Erythroblast (primary cell): ENCODE results near the gene B3GALT5.
"Not testable (repeated sequence)": the region's sequence is repeated elsewhere in the genome, so short reads cannot be mapped to it uniquely, and the experiment has no call there.

Experiments
- DNase-seq, 2 experiments: peaks; one replicate each; lab custom pipeline; 2025; lab: John Stamatoyannopoulos, UW
- GATA1 ChIP-seq: IDR thresholded peaks from 2 replicates; pipeline ENCODE4 v1.6.1; 2011; ENCODE audit warnings: low read depth, mild to moderate bottlenecking, control low read depth, low read length, moderate library complexity
- POLR2A ChIP-seq: IDR thresholded peaks from 2 replicates; pipeline ENCODE4 v1.6.1; 2011; ENCODE audit warnings: mild to moderate bottlenecking, low read length

The B3GALT5 gene

DNA sequence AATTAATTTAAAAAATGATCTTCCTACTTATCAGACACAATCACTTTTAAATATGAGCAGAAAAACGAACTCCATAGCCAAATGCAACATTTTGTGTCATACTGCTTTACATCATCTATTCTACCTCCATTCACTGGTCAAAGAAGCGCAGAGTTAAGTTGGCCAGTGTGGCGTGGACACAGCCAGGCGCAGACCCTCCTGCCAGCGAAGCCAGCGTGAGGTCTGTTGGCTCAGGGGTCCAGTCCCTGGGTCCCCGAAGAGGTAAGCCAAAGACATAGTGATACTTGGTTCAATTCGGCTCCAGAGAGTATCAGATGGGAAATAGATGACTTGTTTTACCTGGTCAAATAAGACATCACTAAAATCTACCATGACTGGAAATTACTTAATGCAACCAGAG is 59.2 kb downstream of the B3GALT5 start:
- DNase-seq, result no peak
- TF ChIP-seq POLR2A (no peak), GATA1 (no peak)

DNA sequence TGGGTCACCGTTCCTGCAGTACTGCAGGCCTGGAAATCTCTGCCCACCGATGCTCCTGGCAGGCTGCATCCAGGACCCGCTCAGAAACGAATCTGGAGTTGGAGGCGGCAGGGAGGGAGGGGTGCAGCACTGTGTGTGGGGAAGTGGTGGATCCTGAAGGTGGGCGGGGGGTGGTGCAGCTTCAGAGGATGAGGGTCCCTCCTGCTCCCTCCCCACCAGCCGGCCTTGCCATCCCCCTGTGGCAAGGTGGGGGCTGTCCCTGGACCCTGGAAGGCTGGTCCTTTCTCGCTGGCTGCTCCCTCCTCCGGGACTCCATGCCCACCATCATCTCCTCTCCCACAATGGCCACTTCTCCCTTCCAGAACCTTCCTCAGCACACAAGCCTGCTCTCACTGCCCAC is 60.4 kb downstream of the B3GALT5 start:
- TF ChIP-seq POLR2A (no peak), GATA1 (no peak)
- DNase-seq, result no peak

DNA sequence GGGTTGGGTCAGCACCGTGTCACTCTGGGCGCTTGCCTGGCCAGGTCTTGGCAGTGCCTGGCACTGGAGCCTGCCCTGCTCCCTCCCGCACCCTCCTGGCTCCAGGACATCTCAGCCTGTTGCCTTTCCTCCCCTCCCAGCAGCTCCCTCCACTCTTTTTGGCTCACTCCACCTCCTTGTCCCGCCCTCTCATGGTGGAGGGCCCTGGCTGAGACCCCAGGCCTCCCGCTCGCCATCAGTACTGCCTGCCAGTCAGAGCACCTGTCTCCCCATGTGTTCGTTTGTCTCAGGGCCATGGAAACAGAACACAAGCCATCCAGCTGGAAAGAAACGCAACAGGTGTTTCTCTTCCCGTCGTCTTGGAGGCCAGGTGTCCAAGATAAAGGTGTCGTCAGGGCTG is 61.0 kb downstream of the B3GALT5 start:
- DNase-seq, result no peak
- TF ChIP-seq POLR2A (no peak), GATA1 (no peak)

DNA sequence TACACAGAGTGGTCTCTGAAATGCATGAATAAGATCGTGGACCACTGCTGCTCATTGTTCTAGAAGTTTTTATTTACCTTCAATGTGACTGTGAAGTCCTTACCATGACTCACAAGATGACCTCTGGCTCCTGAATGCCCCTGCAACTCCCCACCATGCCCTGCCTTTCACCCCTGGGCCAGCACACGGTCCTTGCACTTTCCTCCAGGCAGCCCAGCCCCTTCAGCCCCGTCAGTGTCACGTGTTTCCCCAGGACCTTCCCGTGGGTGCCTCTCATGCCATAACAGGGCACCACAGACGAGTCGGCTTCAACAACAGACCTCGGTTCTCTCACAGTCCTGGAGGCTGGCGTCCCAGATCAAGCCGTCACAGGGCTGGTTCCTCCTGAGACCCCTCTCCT is 62.1 kb downstream of the B3GALT5 start:
- no peak for TF ChIP-seq GATA1
- no peak for TF ChIP-seq POLR2A
- no peak for DNase-seq

DNA sequence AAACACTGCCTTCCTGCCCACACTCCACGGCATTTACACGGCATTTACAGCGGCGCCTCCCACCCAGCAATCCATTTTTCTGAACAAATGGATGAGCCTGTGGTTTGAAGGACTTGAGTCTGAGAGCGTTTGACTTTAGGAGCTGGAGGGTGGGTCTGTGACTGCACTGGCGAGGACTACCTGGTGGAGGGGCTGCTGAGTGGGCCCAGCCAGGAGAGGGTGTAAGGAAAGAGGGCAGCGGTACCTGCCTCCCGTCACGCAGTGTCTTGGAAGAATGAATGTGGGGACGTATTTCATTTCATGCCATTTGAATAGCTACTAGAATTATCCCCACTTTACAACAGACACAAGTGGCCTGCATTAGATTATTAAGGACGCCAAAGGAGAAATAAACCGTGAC is 62.9 kb downstream of the B3GALT5 start:
- no peak for DNase-seq

DNA sequence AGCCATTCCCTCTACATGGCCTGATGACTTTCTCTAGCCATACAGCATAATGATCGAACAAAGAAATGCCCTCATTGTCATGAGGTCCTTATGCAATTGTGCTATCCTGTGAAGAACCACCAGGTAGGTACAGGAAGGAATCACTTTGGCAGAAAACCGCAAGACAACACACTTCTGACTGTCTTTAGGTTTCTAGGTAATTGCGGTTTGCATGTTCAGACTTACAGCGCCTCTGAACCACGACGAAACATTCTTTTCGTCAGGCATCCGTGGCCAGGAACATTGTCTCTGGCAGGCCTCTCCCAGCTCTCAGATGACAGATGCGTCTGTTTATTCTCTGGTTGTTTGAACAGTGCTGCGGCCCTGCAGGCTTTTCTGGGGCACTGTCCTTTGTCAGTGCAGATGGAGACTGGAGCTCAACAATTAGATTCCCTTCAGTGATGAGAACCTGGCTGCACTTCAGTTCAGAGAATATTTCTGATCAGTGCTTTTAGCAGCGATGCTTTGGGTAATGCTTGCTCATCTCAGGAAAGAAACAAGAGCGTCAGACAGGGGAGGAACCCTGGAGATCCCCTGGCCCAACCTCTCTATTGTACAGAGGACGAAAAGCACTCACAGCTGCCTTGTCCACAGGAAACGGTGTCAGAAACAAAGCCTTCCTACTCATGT is 63.4 kb downstream of the B3GALT5 start:
- no peak for DNase-seq

More for the DNA sequence above, 62.9 kb downstream of the B3GALT5 start:
- no peak for TF ChIP-seq GATA1
- no peak for TF ChIP-seq POLR2A

DNA sequence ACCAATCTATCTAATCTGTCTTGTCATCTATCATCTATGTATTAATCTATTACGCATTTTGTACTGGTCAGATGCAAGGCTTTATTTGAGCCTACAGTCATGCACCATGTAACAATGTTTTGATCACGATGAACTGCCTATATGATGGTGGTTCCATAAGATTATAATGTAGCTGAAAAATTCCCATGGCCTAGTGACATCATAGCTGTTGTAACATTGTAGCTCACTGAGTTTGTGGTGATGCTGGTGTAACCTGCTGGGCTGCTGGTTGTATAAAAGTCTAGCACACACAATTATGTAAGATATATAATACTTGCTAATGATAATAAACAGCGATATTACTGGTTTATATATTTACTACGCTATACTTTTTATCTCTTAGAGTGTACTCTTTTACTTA is 67.5 kb downstream of the B3GALT5 start:
- DNase-seq, result no peak
- no peak for TF ChIP-seq GATA1
- TF ChIP-seq POLR2A, result no peak

More for the DNA sequence above, 63.4 kb downstream of the B3GALT5 start:
- TF ChIP-seq POLR2A (no peak), GATA1 (no peak)

DNA sequence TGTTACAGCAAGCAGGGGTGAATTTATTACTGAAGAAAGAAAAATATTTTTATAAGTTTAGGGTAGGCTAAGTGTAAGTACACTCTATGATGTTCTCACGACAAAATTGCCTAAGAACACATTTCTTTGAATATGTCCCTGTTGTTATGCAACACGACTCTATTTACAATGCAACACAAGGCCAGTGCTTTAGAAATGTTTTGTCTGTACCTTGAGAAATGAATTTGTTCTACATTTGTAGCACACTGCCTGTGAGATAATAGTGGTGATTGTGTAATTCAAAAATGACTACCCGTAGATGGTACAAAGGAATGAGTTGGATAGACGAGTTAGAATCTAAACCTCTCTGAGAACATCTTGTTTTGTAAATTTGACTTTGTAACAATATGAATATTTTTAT is 68.5 kb downstream of the B3GALT5 start:
- no peak for DNase-seq
- TF ChIP-seq POLR2A, result no peak
- no peak for TF ChIP-seq GATA1

DNA sequence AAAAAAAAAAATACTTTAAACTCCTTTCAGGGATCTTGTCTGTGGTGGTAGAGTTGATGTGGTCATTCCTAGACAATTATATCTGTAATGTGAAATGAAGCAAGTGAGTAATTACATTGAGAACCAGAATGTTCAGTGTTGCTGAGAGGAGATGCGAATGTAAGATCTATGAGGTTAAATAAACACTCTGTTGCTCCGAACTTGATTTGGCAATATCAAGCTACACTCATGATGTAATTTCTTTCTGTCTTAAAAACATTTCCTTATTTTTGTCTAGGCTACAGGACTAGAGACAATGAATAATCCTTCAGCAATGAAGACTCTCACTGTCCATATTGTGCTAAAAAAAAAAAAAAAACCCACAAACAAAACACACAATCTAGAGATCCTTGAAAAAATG is 69.1 kb downstream of the B3GALT5 start:
- DNase-seq, result no peak
- TF ChIP-seq GATA1 (no peak), POLR2A (no peak)

DNA sequence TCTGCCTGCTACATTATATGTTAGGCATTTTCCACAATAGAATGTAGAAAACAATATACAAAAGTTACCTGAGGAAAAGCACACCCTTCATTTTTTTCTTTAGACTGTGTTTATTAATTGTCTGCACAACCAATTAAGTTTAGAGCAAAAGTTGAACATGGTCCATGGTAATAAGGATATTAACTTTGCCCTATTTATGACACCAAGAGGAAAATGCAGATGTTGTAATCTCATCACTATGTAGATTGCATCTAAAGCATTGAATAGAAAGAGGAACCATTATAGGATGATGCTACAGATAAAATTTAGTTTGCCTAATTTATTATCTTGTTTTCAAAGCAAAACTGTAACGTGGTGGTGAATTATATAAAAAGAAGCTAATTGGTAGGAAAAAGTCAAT is 72.5 kb downstream of the B3GALT5 start:
- DNase-seq, result no peak

DNA sequence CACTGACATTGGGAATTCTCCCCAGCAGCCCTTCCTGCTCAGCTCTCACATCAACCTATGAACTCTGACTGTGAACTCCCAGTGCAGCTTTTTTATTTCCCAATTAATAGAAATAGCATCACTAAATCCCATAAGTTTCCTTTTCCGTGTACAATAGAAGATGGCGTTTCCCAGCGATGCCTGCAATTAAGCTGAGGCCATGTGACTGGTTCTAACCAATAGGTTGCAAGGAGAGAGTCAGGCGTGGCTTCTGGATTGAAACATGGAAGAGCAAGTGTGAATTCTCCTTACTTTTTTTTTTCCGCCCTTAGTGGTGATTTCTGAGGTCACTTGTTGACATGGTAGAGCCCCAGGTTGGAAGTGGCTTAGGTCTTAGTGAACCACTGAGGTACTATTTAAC is 73.3 kb downstream of the B3GALT5 start:
- DNase-seq, result no peak
- no peak for TF ChIP-seq GATA1
- no peak for TF ChIP-seq POLR2A

More for the DNA sequence above, 72.5 kb downstream of the B3GALT5 start:
- TF ChIP-seq POLR2A (no peak), GATA1 (no peak)

DNA sequence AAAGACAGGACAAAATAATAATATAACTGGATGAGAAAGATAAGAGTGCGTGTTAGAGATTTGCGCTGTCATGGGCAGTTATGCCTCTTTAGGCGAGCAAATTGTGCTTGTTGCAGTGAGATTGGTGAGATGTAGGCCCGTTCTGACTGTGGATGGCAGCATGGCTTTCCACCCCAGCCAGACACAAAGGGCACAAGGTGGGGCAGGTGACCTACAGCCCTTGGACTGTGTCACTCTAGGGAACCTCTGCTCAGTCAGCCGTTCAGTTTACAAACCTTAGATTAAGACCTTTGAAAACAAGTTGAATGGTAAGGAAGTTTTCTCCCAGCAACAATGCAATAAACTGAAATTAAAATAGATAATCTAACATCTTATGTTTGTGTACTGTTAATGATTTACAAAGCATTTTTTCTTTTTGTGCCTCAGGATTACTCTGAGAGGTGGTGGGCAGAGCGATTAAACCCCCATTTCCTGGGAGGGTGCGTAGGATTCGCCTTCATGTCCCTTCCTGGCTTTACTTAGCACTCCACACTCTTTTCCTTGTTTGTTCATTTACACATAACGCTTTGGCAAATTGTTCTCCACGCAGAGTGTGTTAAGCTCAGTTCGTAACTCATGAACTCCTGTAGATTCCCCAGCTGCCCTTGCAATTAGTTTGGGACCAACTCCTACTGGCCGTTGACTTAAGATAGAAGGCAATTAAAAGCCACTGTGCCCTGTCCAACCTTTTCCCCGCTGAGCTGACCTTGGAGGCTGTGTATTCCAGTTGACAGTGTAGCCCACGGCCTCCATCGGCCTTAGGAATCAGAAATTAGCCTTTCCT is 74.1 kb downstream of the B3GALT5 start:
- TF ChIP-seq GATA1 (no peak), POLR2A (no peak)
- no peak for DNase-seq

DNA sequence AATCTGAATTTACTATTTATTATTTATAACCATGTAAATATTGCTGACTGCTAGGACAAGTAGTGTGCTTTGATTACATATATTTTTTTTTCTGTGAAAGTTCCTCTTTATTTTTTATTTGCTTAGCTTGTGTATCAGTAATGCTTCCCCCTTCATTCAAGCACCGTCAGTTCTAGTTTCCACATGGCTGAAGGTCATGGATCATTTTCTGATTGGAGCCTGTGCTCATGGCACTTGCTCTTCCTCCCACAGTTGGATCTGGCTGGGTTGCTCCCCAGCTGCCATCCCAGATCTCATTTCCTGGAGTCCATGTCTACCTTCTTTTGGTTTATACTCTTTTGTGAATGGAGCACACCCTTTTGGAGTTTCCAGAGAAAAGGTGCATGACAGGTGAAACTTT is 75.3 kb downstream of the B3GALT5 start:
- no peak for TF ChIP-seq GATA1
- no peak for TF ChIP-seq POLR2A
- no peak for DNase-seq

DNA sequence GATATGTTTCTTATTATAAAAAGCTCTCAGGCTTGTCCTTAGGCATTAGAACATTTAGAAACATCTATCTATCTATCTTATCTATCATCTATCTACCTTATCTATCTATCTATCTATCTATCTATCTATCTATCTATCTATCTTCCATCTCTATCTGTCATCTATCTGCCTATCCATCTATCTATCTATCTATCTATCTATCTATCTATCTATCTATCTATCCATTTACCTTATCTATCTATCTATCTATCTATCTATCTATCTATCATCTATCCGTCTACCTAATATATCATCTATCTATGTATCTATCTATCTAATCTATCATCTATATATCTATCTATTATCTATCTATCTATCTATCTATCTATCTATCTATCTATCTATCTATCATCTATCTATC is 77.1 kb downstream of the B3GALT5 start:
- DNase-seq, result not testable (repeated sequence)

DNA sequence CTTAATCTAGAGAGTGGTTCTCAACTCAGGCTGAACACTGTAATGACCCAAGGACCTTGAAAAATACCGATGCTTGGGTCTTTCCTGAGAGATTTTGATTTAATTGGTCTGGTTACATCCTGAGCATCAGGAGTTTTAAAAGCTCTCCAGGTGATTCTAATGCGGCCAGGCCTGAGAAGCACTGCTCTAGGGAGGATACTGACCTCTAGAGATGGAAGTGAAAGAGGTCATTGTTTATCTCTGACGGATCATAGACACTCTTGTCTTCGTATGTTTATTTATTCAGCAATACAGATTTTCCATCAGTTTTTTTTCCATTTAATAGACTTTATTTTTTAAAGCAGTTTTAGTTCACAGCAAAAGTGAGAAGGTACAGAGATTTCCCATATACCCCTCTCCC is 77.7 kb downstream of the B3GALT5 start:
- DNase-seq, result no peak
- no peak for TF ChIP-seq POLR2A
- no peak for TF ChIP-seq GATA1
